Dedifferentiated amniotic fluid mesenchymal stem cell (primary cell): ENCODE results near the gene VDR.
A peak's percentile ranks its signal among the peaks of the same experiment; 100 is the strongest.

ENCODE experiments used
- DNase-seq: peaks from one replicate; pipeline ENCODE4 v3.0.0-alpha.2; 2016; ENCODE audit errors: extremely low spot score

Gene VDR

DNA sequence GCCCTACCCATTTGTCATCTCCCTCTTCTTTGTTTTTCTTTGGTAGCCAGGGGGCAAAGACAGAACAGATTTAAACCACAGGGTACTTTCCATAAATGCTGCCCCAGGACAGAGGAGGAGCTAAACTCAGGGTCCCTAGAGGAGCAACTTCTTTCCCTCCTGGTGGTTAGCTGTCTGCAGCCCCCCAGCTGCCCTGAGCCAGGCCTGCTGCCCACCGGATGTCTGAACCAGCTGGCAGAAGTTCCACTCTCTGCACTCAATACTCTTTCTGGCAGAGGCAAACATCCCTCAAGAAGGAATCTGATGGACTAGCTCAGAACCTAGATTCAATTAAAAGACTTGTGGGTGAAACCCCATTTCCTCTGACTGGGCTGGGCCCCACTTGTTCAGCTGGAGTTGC, 10.7 kb downstream of the VDR start:
- no peak for DNase-seq

DNA sequence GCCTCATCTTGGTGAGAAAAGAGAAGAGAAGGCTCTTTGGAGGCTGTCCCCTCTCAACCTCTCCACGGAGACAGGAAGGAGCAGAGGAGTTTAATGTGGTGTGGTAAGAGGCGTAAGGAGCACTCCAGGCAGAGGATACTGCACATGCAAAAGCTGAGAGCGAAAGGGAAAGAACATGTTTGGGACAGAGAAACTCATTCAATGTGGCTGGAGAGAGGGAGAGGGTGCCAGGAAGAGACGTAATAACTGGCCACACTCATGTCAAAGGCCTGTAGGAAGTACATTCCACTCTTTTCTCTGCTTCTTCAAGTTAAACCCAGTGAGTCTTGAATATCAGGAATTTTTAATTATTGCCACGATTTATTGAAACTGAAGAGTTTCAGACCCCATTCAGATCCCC, 12.0 kb downstream of the VDR start:
- no peak for DNase-seq

DNA sequence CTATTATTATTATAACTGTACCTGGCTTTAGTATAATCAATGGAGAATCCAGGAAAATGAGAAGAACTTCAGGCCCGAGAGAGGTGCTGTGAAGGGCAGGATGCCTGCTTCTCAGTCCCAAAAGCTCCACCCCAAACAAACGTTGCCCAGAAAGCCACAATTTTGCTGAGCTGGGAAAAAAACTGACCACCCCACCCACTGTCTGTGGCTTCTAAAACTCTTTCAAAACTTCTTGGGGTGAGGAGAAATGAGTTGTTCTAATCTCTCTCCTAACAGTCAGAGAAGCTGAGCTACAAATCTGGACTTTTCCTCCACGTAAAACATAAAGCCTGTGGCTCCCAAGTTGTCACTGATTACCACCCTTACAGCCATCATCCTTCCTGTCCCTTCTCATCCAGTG, 13.4 kb downstream of the VDR start:
- DNase-seq, result no peak

DNA sequence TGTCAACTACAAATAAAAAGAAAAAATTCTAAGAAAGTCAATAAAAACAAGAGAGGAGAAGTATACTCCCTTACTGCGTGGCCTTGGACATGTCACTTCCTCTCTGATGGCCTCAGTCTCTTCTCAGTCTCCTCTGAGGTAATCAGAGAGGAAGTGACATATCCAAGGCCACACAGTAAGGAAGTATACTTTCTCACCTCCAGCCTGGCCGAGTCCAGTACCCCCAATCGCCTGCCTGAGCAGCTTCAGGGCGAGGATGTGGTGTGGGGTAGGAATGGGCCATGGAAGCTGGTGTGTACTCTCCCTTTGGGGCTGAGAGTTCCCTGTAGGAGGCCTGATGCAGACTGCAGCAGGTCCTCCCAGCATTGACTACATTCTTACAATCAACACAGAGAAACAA, 15.8 kb downstream of the VDR start:
- no peak for DNase-seq

DNA sequence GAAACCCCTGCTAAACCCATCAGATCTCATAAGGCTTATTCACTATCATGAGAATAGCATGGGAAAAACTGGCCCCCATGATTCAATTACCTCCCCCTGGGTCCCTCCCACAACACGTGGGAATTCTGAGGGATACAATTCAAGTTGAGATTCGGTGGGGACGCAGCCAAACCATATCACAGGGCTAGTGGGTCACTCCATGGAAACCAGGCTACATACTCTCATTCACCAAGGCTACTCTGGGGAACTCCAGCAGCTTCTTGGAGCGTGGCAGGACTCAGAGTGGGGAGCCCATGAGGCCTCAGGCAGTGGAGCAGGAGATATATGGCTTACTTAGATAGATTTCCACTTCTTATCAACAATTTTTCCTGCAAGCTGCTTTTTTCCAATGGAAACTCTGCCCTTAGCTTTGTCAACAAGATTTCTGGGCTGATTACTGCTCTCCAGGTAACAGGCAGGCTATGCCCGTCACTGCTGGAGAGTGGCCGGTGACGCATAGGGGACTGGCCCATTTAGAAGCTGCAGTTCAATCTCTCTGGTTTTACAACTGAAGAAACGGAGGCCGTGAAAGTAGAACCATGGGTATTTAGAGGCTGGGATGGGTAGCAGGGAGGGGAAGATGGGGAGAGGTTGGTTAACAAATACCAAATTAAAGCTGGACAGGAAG, 16.5 kb downstream of the VDR start:
- DNase-seq, result no peak

DNA sequence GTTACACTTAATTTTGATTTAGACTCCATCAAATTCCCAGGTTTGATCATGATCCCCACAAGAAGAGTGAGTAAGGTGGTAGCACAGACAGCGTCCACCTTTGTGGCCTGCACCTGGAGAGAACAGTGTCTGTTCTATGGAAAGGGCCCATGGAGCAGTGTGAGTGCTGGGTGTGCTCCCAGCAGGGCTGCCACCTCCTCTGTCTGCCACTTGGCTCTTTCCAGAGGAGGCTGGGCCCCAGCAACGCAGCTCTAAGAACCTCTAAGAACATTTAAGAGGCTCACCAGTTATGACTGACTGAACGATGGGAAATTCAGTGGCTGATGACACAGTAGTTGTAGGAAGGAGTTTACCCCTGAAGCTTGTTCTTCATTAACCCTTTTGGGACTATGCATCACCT, 17.3 kb downstream of the VDR start:
- no peak for DNase-seq

DNA sequence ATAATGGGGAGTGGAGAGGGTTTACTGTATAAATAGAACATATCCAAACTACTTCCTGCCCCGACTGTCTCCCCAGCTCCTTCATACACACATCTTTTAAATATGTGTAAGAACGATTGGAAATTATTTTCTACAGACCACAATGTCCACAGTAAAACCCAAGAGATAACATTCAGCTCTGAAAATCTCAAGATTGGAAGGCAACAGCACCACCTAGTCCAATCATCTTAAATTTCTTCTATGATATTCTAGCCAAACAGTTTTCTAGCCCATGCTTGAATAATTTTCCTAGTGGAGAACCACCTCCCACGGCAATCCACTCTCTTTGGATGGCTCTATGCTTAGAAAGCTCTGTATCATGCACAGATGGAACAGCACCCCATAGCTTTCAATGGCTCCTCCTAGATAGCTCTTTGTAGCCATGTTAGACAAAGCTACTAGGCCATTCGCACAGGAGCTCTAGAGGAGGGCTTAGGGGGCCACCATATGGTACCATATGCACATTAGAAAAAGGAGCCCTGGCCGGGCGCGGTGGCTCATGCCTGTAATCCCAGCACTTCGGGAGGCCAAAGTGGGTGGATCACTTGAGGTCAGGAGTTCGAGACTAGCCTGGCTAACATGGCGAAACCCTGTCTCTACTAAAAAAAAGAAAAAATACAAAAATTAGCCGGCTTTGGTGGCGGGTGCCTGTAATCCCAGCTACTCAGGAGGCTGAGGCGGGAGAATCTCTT, 18.1 kb downstream of the VDR start:
- no peak for DNase-seq

DNA sequence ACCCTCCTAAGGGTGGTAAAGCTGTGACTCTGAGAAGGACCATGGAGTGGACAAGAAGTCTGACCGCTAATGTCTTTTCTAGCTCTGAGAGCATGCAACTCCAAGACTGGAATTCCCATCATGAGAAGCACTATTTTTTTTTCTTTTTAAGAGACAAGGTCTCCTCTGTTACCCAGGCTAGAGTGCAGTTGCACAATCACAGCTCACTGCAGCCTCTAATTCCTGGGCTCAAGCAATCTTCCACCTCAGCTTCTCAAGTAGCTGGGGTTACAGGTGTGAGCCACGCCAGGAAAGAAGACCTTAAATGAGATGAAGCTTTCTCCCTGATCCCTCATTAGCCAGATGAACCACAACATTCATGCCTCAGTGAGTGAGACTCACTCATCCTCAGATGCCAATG, 19.2 kb downstream of the VDR start:
- DNase-seq, result no peak

DNA sequence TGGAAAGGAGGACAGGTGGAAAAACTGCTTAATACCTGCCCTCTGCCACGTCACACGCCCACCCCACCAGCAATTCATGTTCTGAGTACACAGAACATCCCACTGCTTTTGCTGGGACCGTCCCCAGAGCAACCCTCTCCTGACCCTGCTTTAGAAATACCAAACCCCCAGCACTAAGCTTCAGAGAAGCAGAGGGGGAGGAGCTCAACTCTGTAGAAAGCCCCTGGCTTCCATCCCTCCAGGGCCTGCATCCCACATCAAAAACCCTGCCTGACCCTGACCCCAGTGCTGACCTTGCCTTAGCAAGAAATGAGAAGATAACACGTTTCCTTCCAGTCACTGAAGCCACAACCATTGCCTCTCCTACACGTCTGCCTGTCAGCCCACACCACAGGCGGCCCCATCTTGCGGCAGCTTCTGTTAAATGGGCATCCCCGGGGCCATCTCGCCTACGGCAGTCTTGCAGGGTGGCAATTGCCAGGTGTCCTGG, 19.7 kb downstream of the VDR start:
- no peak for DNase-seq

DNA sequence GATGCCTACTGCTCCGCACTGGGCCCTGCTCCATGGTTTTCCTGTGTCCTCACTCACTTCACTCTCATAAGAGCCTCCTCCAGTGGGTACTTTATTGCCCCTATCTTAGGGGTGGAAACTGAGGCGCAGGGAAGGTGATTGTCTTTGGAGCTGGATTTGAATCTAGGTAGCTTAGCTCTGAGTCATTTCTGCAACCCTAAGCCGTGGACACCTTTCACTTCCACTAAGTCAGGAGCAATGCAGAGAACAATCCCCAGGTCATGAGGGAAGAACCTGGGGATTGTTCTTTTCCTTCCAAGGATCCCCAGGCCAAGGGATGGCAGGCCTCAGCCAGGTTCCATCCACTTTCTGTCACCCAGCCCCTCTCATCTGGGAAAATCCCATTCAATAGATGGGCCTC, 20.3 kb downstream of the VDR start:
- no peak for DNase-seq

DNA sequence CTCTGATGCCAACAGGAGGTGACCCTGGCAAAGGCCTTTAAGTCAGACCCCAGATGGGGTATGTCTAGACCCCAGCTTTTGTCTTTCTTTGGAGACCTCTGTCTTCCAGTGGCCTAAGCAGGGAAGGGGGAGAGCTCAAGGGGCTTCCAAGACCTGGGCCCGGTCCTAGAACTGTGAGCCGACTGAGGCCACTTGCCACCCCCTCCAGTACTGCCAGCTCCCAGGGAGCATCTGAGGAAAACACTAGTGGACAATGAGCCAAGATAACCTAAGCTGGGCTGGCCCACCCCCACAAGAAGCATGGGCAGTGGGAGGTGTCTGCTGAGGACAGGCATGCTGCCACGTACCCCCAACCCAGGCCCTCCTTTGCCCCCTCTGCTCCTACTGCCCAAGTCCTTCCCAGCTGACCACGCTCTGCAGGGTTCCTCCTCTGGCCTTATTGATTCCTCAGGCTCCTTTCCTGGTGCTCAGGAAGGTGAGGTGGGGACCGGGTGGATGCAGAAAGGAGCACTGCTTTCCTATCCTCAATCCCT, 21.1 kb downstream of the VDR start:
- no peak for DNase-seq

DNA sequence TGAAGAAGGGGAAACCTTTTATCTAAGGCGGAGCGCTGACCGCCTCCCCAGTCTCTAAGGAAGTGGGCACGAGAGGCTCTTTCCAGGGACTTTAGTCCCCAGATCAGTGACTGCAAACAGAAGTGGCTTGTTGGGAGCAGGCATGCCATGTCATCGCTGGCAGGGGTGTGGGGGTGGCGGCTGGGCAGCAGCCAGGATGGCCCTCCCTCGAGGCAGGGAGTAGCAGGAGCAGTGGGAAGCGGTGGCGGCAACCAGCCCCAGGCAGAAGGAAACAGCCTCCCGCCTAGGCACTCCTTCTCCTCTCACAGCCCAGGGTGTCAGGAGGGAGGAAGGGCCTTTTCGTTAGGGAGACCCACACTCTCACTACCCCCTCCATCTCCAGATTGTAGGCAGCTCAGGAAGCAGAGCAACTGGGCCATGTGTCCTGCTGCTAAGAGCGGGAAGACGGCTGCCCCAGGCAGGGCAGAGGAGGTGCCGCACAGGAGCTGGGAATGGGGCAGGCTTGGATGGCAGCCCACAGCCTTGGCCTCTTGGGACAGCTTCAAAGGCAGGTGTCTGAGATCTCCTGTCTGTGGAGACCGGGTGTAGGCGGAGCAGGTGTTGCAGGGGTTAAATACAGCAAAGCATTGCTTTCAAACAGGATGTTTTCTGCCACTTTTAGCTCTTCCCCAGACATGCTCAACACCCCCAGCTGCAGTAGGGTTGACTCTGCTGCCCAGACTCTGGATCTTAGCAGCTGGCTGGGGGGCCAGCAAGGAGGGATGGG, 21.8 kb downstream of the VDR start:
- no peak for DNase-seq

DNA sequence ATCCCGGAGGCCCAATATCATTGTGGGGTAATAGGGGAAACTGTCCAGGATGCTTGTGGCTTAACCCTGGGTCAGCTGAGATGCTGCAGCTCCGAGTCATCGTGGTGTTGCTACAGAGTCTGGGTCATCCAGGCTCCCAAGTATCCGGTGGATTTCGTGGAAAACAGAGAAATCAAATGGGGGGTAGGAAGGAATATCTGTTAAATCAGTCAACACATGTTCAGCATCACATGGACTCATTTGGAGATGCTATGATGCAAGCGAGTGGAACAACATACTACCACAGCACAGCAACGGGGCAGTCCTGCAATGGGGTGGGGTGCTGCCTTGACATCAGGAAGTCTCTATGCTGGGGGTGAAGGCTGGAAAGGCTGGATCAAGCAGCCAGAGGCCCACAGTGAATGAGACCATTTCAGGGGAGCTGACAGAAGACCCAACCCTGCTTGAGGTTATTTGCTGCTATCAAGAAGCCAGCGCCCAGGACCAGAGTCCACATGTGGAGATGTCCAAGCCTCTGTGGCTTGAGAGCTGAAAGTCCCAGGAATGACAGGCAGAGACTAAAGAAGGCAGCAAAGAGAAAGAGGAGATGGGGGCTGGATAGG, 22.9 kb downstream of the VDR start:
- DNase-seq, result peak; percentile 88

DNA sequence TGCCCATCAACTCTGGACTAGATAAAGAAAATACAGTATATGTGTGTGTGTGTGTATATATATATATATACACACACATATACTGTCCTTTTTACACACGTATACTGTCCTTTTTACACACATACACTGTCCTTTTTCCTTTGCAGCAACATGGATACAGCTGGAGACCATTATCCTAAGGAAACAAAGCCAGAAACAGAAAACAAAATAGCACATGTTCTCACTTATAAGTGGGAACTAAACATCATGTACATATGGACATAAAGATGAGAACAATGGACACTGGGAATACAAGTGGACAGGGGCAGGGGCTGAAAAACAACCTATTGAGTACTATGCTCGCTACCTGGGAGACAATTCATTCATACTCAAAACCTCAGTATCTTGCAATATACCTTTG, 23.7 kb downstream of the VDR start:
- no peak for DNase-seq

DNA sequence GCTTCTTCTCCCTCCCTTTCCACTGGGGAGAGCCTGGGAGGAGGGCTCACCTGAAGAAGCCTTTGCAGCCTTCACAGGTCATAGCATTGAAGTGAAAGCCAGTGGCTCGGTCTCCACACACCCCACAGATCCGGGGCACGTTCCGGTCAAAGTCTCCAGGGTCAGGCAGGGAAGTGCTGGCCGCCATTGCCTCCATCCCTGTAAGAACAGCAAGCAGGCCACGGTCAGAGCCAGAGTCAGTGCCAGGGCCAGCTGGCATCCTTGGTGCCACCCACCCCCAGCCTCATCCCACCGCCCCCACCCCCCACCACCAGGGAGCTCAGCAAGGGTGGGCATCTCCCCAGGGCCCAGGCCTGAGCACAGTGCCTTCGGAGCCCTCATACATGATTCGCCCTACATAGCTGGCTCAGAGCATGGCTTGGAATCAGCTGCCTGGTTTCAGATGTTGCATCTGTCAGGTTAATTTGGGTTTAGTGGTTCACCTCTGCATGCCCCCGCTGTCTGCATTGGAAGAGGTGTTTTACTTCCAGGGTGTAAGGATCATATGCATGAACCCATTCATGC, 25.8 kb downstream of the VDR start:
- no peak for DNase-seq

DNA sequence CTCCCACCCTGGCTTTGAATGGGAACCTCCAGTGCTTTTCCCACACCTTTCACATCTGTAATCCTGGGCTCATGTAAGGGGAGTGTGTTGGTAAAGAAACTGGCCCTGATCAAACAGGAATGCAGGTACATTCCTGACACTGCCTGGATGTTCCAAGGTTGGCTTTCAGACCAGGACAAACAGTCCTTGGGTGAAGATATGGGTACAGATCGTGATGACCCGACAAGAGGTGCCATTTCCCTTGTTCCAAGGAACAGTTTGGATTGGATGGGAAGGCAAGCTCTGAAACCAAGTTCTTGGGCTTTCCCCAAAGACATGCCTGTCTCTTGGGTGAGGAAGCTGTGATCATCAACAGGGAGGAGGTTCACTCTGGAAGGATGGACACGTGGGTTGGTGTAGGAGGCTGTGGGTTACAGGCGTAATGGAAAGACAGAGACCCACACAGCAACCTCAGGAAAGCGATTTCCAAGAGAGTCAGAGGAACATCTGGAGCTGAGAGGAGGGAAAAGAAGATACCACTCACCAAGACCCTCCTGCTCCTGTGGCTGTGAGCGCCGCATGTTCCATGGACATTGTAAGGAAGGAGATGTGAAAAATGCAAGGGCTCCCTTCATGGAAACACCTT, 26.4 kb downstream of the VDR start:
- DNase-seq, result no peak

DNA sequence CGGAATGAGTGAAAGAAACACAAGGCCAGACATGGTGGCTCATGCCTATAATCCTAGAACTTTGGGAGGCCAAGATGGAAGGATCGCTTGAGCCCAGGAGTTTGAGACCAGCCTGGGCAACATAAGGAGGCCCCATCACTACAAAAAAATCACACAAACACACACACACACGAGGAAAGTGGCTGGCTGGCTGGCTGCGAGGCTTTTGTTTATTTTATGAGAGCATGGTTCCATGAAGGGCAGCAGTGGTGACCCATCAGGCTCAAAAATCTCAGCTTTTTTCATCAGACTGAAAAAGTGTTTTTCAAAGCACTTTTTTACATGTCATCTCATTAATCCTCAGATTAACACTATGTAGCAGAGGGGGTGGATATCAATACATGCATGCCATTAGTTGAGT, 27.7 kb downstream of the VDR start:
- DNase-seq, result no peak

DNA sequence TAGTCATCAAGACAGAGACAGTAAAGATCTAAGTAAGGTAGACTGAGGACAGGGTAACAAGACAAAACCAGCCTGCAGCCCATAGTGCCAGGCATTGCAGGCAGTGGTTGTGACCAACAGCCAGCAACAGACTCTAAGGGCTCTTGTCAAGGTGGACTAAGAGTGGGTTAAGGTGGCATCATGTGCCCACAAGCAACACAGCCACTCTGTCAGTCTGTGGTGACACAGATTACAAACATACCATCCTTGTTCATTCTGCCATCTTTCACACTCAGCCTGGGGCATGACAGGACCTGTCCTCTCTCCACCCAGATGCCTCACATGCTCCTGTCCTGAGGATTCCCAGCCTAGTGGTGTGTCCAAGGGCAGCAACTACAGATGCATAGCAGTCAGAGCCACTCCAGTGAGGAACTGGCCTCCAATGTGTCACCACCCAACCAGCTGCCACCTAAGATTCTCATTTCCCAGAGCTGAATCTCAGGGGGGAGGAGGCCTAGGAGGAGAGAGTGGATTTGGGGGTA, 28.3 kb downstream of the VDR start:
- DNase-seq, result no peak

DNA sequence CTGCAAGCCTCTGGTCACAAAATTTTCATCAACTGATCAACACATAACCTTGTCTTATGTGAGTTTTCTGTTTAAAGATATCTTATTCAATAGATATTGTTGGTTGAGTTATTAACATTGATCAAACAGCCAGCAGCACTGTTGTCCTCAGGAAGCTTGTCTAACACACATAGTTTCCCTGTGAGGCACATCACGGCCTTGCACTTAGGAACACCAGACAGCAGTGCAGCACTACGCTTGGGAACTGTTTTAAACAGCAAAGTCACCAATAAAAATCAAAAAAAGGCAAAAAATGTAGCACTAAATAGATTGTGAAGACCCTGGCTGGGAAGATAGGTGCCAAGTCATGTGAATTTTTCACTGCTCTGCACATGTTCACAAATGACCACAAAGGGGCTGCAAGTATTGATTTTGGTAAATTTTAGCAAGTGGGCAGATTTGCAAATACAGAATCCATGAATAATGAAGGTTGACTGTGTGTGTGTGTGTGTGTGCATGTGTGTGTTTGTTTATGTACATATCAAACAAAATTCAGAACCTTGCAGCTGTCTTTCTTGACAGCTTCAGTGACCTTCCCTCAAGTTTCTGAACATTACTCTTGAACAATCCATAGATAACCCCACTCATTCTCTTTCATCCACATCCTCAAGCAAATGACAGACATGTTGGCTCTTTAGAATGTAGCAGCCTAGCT, 28.9 kb downstream of the VDR start:
- DNase-seq, result no peak

DNA sequence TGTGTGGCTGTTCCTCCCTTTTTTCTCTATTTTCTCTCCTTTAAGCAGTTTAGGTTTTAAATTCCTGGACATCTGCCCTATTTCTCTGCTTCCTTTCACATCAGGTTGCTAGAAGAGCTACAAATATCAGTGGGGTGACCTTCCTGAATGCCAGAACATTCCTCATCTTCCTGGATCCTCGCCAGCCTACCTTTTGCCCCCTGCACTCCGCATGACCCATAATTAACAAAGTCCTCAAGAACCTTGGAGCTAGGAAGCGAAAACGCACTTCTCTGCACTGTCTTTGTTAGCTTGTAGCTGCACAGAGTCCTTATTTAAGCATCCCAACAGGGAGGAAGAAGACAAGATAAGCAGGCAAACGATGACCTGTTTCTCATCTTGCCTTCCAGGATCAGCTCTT, 30.5 kb downstream of the VDR start:
- no peak for DNase-seq
